ENCODE data around the gene CX3CL1. TPM values are rescaled to one million over a fixed set of nuclear protein-coding genes. Genes with fewer than 3 reads are reported as not detected.
"Not testable (repeated sequence)": the region's sequence is repeated elsewhere in the genome, so short reads cannot be mapped to it uniquely, and the experiment has no call there.

CX3CL1 gene
- total and polyA plus RNA-seq, 10 of the 15 experiments (the other 5 are each of a cell fraction or from before 2014, with no cell fraction given): 0.03 to 1.2 (median 0.46) TPM

- DNase-seq (ENCODE audit: low read depth, low spot score): no peak
These were observed 1.8 kb downstream of the CX3CL1 start for GRCh38 chr16:57374067-57374534.

GRCh38 chr16:57374925-57375465 lies 2.7 kb downstream of the CX3CL1 start:
- FAIRE-seq; DNase-seq (ENCODE audit: low read depth, low spot score); H3K9me3 ChIP-seq (replicated peaks; ENCODE audit: control insufficient read depth, insufficient read depth, low read length); H3K36me3 ChIP-seq (ENCODE audit: control insufficient read depth in 2 of 2, insufficient read depth in 2 of 2, low read length in 1 of 2); ATAC-seq; H3K9ac ChIP-seq (ENCODE audit: control insufficient read depth, insufficient read depth, low read length); intact Hi-C loops (cut with micrococcal nuclease; ENCODE audit: unreplicated experiment); BruUV-seq (replicated peaks); H3K4me3 ChIP-seq; H2AFZ ChIP-seq (ENCODE audit: control insufficient read depth, low read depth, low read length); H3K79me2 ChIP-seq (ENCODE audit: control insufficient read depth, insufficient read depth, low read length); H3K27me3 ChIP-seq (replicated peaks in 1 of 2; ENCODE audit: control insufficient read depth in 2 of 2, insufficient read depth in 2 of 2, low read length in 1 of 2); H3K27ac ChIP-seq (ENCODE audit: control insufficient read depth, insufficient read depth); H4K20me1 ChIP-seq (ENCODE audit: control insufficient read depth, insufficient read depth); H3K4me2 ChIP-seq (ENCODE audit: control insufficient read depth, insufficient read depth); in situ Hi-C loops (cut with MboI): not testable (repeated sequence)
- whole genome bisulfite sequencing (ENCODE audit: insufficient coverage, insufficient replicate concordance, low lambda C conversion rate, missing lambda C conversion rate): 69% methylated on average over 8 of the region's 8 CpGs
- H3K4me1 ChIP-seq (ENCODE audit: control insufficient read depth, insufficient read depth, low read length): peaks cover 33% of the 10 kb centered on the region
- TF ChIP-seq MLLT1 (IDR thresholded peaks at IDR 0.05): peak; percentile 61; the same call in 1 of the 2 replicates
- SMC1A ChIA-PET (ENCODE audit: uncharacterized antibody, unreplicated experiment): interaction anchor here (0.6 to 7.0 kb wide), 12 partner anchors 11 to 148 kb away, joined by 3 to 55 read pairs (median 8); partner anchors contain the start of genes CCL17 and CCL22
- RAD21 ChIA-PET (ENCODE audit: unreplicated experiment): interaction anchor here (1.4 to 5.3 kb wide), 11 partner anchors 8 to 75 kb away, joined by 3 to 41 read pairs (median 8); no protein-coding TSS in a partner anchor
- CTCF ChIA-PET: interaction anchor here (1.2 to 4.1 kb wide), 3 partner anchors 16 to 43 kb away, joined by 3 to 30 read pairs (median 11); no protein-coding TSS in a partner anchor
- POLR2A ChIA-PET: interaction anchor here (0.6 to 4.7 kb wide), 6 partner anchors 10 to 166 kb away, joined by 3 to 28 read pairs (median 4); no protein-coding TSS in a partner anchor

More at GRCh38 chr16:57374067-57374534, 1.8 kb downstream of the CX3CL1 start:
- Histone ChIP-seq H3K27me3 (replicated peaks in 1 of 2; ENCODE audit: control insufficient read depth in 2 of 2, insufficient read depth in 2 of 2, low read length in 1 of 2) (no peaks in the 10 kb centered on the region), H3K79me2 (ENCODE audit: control insufficient read depth, insufficient read depth, low read length) (no peaks in the 10 kb centered on the region), H3K4me1 (ENCODE audit: control insufficient read depth, insufficient read depth, low read length) (peaks cover 27% of the 10 kb centered on the region), H3K4me2 (ENCODE audit: control insufficient read depth, insufficient read depth) (no peak overlapping the region), H3K4me3 (no peak overlapping the region), H2AFZ (ENCODE audit: control insufficient read depth, low read depth, low read length) (no peak overlapping the region), H4K20me1 (ENCODE audit: control insufficient read depth, insufficient read depth) (no peaks in the 10 kb centered on the region), H3K9ac (ENCODE audit: control insufficient read depth, insufficient read depth, low read length) (no peak overlapping the region), H3K9me3 (replicated peaks; ENCODE audit: control insufficient read depth, insufficient read depth, low read length) (no peaks in the 10 kb centered on the region), H3K27ac (ENCODE audit: control insufficient read depth, insufficient read depth) (no peak overlapping the region), H3K36me3 (ENCODE audit: control insufficient read depth in 2 of 2, insufficient read depth in 2 of 2, low read length in 1 of 2) (no peaks in the 10 kb centered on the region)
- TF ChIP-seq RB1 (IDR thresholded peaks at IDR 0.05; ENCODE audit: borderline replicate concordance): no peak
- TF ChIP-seq ZNF384 (IDR thresholded peaks at IDR 0.05; ENCODE audit: borderline replicate concordance, low read depth, low read length): peak; percentile 48; the same call in 1 of the 2 replicates
- TF ChIP-seq ZSCAN29 (IDR thresholded peaks at IDR 0.05): 0 out of 2 replicates have a peak, but pooled peaks have one; percentile 61
- 0 out of 3 replicates have a peak, but pooled peaks of 1 of the 2 experiments have one; percentile 25 for TF ChIP-seq EGR1 (IDR thresholded peaks at IDR 0.05; ENCODE audit: borderline replicate concordance in 1 of 2, low read depth in 2 of 2, low read length in 2 of 2)
- TF ChIP-seq SMC3 (IDR thresholded peaks at IDR 0.05; ENCODE audit: borderline replicate concordance, low read length): 0 out of 2 replicates have a peak, but pooled peaks have one; percentile 10
- no TSS peak for BruUV-seq (replicated peaks)
- no peak for FAIRE-seq
- 36% methylated on average over 9 of the region's 9 CpGs for WGBS (ENCODE audit: insufficient coverage, insufficient replicate concordance, low lambda C conversion rate, missing lambda C conversion rate)
- ChIA-PET RAD21 (ENCODE audit: unreplicated experiment) (interaction anchor here (0.5 to 5.3 kb wide), 9 partner anchors 14 to 71 kb away, joined by 3 to 41 read pairs (median 7); no protein-coding TSS in a partner anchor), POLR2A (interaction anchor here (1.1 to 4.7 kb wide), 4 partner anchors 9 to 167 kb away, joined by 3 to 28 read pairs (median 12); no protein-coding TSS in a partner anchor), CTCF (interaction anchor here (0.7 to 3.5 kb wide), 9 partner anchors 14 to 72 kb away, joined by 3 to 30 read pairs (median 3); no protein-coding TSS in a partner anchor), SMC1A (ENCODE audit: uncharacterized antibody, unreplicated experiment) (interaction anchor here (0.6 to 7.0 kb wide), 7 partner anchors 10 to 71 kb away, joined by 3 to 55 read pairs (median 12); partner anchors contain the start of gene CCL17)
- ATAC-seq: no peak
- intact Hi-C loops (cut with micrococcal nuclease; ENCODE audit: unreplicated experiment): no loop called here
- in situ Hi-C loops (cut with MboI): no loop called here
